NCI-H1417 (cell line): ENCODE results near the gene STX18.

Source experiments
- DNase-seq, 3 experiments: peaks; one replicate each; lab custom pipeline; 2025; lab: John Stamatoyannopoulos, UW

STX18 gene

GRCh38 chr4:4379540-4380087 lies 162.2 kb downstream of the STX18 start:
- DNase-seq: no peak

DNA sequence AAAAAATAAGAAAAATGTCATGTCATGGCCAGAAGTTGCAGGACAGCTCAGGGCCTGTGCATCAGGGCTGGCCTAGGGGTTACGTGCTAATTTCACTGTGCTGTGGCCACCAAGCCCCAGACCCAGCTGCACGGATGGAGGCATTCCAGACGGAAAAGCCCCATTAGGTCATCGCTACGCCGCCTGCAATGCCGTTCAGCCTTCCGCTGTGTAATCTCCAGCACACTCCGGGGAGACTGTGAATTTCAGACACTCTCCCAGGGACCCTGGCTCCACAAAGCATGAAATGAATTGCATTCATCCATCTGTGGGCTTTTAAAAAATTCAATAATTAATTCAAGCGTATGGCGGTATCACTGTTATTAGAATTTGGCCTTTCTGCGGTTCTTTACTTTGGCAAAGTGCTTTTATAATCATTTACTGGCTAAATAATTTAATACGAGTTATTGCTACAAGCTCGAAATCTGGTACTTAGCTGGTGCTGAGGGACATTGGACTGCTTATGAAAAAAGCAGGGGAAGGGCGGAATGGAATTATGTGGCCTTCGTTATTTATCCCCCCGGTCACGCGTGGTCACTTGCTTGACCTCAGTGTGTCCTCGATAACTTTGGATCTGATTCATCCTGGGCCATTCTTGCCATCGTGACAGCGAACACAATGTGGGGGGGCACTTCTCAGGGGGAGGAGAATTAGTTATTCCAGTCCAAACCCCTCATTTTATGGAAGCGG lies 164.0 kb downstream of the STX18 start:
- no peak for DNase-seq

GRCh38 chr4:4377191-4377590 lies 164.7 kb downstream of the STX18 start:
- DNase-seq: no peak

- DNase-seq: no peak
These were observed 165.8 kb downstream of the STX18 start for GRCh38 chr4:4376074-4376473.

GRCh38 chr4:4374388-4375098 lies 167.3 kb downstream of the STX18 start:
- DNase-seq: no peak
